ENCODE measurements around the gene SNRNP35. TPM values are rescaled to one million over a fixed set of nuclear protein-coding genes. Genes with fewer than 3 reads are reported as not detected.
"Not testable (repeated sequence)": the region's sequence is repeated elsewhere in the genome, so short reads cannot be mapped to it uniquely, and the experiment has no call there.

The SNRNP35 gene
- total RNA-seq, 1 donor from 2014 or later, result 23.3 TPM

DNA sequence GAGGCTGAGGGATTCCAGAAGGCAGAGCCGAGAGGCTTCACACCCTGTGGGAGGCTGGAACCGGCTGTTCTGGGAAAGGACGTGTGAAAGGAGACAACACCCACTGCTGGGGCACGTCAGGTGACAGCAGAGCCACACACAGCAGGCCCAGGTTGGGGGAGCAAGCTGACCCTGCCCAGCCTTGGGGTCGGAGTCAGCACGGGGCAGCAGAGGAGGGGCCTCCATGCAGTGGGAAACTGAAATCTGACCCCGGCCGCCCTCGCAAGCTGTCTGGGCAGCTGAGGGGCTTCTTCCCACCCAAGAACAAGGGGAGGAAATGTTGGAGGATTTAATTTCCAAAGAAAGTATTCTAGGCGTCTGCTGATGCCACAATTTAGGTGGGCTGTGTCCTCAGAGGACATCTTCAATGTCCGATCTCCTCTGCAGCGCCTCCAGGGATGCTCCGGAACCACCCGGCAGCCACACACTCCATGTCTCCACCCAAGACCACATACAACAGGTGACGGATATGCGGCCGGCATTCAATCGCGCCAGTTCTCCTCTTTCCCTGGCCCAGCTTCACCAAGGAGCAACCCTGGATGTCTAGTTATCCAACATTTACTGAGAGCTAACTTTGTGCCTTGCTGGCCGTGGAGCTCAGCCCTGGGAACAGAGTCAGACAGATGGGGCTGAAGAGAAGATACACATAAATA is 30.7 kb downstream of the SNRNP35 start:
- H3K27me3 ChIP-seq (ENCODE audit: low read depth), result no peaks in the 10 kb centered on the region
- DNase-seq (no peak), ATAC-seq (no peak)
- no peak overlapping the region for H3K27ac ChIP-seq
- TF ChIP-seq, protein P1, sequence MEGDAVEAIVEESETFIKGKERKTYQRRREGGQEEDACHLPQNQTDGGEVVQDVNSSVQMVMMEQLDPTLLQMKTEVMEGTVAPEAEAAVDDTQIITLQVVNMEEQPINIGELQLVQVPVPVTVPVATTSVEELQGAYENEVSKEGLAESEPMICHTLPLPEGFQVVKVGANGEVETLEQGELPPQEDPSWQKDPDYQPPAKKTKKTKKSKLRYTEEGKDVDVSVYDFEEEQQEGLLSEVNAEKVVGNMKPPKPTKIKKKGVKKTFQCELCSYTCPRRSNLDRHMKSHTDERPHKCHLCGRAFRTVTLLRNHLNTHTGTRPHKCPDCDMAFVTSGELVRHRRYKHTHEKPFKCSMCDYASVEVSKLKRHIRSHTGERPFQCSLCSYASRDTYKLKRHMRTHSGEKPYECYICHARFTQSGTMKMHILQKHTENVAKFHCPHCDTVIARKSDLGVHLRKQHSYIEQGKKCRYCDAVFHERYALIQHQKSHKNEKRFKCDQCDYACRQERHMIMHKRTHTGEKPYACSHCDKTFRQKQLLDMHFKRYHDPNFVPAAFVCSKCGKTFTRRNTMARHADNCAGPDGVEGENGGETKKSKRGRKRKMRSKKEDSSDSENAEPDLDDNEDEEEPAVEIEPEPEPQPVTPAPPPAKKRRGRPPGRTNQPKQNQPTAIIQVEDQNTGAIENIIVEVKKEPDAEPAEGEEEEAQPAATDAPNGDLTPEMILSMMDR (IDR thresholded peaks at IDR 0.05), result no peak
- no peaks in the 10 kb centered on the region for H3K4me1 ChIP-seq
- no peak overlapping the region for H3K4me3 ChIP-seq
- intact Hi-C loops (cut with DNase I), result no loop called here
- peaks cover 9% of the 10 kb centered on the region for H3K36me3 ChIP-seq
- H3K9me3 ChIP-seq, result no peaks in the 10 kb centered on the region

DNA sequence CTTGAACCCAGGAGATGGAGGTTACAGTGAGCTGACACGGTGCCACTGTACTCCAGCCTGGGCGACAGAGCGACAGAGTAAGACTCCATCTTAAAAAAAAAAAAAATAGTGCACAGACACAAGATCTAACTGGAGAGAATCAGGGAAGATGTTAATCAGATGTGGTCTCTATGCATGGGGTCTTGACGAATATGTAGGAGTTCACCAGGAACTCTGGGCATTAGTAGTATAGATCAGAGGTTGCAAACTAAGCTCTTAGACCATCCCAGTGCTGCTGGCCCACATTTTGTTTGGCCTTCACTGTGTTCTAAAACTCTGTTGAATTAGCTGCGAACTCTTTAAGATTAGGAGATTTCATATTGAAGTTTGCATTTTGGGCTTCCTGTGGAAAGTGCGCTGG is 31.6 kb downstream of the SNRNP35 start:
- Histone ChIP-seq H3K36me3 (peaks cover 3% of the 10 kb centered on the region), H3K27me3 (ENCODE audit: low read depth) (no peaks in the 10 kb centered on the region), H3K27ac (no peak overlapping the region), H3K4me3 (no peak overlapping the region), H3K9me3 (no peaks in the 10 kb centered on the region), H3K4me1 (no peaks in the 10 kb centered on the region)
- TF ChIP-seq, protein P1 (IDR thresholded peaks at IDR 0.05), result no peak
- intact Hi-C loops (cut with DNase I), result no loop called here
- DNase-seq (no peak), ATAC-seq (no peak)

DNA sequence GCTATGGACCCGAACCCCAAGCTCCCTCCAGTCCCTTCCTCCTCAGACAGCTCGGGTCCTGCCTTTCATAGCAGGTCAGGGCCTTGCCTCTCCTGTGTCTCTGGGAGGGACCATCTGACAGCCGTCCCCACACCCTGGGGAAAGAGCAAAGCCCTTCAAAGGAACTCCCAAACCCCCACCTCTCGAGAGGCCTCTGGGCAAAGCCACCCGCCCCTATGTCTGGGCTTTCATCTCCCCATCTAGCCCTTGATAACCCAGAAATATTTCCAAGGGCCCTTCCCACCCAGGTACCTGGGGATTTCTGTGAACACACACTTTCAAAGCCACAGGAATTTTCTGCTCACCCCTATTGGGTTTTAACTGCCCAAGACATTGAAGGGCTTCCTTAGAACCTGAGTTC is 32.1 kb downstream of the SNRNP35 start:
- no peak for DNase-seq
- H3K27ac ChIP-seq, result no peak overlapping the region
- H3K27me3 ChIP-seq (ENCODE audit: low read depth), result no peaks in the 10 kb centered on the region
- TF ChIP-seq, protein P1 (IDR thresholded peaks at IDR 0.05), result no peak
- H3K36me3 ChIP-seq, result no peaks in the 10 kb centered on the region
- H3K4me3 ChIP-seq, result no peak overlapping the region
- intact Hi-C loops (cut with DNase I), result no loop called here
- no peaks in the 10 kb centered on the region for H3K9me3 ChIP-seq
- peak; percentile 77 to 81 for ATAC-seq
- H3K4me1 ChIP-seq, result no peaks in the 10 kb centered on the region

DNA sequence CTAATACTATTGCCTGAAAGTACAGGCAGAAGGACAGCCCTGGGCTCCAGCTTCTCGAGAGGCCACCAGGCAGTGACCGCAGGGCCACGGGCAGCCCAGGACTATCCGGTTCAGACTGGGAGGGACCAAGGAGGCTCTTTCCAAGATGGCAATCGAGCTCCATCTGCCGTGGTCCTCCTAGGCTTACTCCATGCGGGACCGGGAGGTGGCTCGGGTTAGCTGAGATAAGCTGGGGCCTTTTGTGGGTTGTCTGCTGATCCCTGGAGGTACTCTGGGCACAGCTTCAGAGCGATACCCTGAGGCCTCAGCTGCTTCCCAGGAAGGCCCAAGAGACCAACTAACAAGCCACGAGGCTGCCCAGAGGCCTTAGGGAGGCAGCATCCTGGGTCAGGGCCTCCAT is 33.1 kb downstream of the SNRNP35 start:
- Histone ChIP-seq H3K27me3 (ENCODE audit: low read depth) (no peaks in the 10 kb centered on the region), H3K36me3 (peaks cover 3% of the 10 kb centered on the region), H3K4me1 (no peaks in the 10 kb centered on the region), H3K27ac (no peak overlapping the region), H3K4me3 (no peak overlapping the region), H3K9me3 (no peaks in the 10 kb centered on the region)
- TF ChIP-seq, protein P1 (IDR thresholded peaks at IDR 0.05), result no peak
- ATAC-seq, result no peak
- intact Hi-C loops (cut with DNase I), result no loop called here
- no peak for DNase-seq

DNA sequence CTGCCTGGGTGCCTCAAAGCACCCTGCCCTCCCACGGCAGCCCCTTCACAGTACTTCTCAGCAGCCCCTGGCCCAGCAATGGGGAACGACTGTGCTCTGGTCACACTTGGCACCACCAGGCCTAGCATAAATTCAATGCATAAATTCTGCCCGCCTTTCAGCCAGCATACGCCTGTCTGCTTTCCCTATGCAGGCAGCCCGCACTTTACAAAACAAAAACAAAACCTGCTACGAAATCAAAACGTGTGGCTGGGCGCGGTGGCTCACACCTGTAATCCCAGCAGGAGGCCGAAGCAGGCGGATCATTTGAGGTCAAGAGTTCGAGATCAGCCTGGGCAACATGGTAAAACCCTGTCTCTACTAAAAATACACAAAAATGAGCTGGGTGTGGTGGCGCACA is 33.5 kb downstream of the SNRNP35 start:
- DNase-seq, result no peak
- Histone ChIP-seq H3K4me1 (no peaks in the 10 kb centered on the region), H3K27me3 (ENCODE audit: low read depth) (no peaks in the 10 kb centered on the region), H3K36me3 (peaks cover 7% of the 10 kb centered on the region), H3K4me3 (no peak overlapping the region), H3K9me3 (no peaks in the 10 kb centered on the region), H3K27ac (no peak overlapping the region)
- TF ChIP-seq, protein P1 (IDR thresholded peaks at IDR 0.05), result no peak
- no peak for ATAC-seq
- intact Hi-C loops (cut with DNase I), result no loop called here

DNA sequence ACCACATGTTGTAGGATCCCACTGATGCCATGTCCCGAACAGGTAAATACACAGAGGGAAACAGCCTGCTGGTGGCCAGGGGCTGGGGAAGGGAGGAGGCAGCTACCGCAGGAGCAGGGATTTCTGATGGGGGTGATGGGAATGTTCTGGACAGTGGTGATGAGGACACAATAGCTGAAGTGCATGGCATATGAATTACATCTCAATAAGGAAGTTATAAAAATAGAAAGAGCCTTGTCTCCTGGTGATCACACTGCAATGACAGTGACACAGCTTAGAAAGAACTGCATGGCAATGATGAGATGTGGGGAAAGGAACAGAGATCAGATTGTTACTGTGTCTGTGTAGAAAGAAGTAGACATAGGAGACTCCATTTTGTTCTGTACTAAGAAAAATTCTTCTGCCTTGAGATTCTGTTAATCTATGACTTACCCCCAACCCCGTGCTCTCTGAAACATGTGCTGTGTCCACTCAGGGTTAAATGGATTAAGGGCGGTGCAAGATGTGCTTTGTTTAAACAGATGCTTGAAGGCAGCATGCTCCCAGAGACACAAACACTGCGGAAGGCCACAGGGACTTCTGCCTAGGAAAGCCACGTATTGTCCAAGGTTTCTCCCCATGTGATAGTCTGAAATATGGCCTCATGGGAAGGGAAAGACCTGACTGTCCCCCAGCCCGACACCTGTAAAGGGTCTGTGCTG is 34.5 kb downstream of the SNRNP35 start:
- H3K27me3 ChIP-seq (ENCODE audit: low read depth); ATAC-seq; intact Hi-C loops (cut with DNase I); H3K4me3 ChIP-seq; H3K4me1 ChIP-seq; DNase-seq; H3K27ac ChIP-seq; H3K9me3 ChIP-seq: not testable (repeated sequence)
- peaks cover 17% of the 10 kb centered on the region for H3K36me3 ChIP-seq

Data from lower lobe of right lung (tissue), 2 donors.